GM21786 (cell line): ENCODE results near the gene CACNG7.
"Not testable (repeated sequence)": the region's sequence is repeated elsewhere in the genome, so short reads cannot be mapped to it uniquely, and the experiment has no call there.

Source experiments
- ATAC-seq: cut with Tn5 transposase; IDR thresholded peaks from one replicate; pipeline ENCODE4 v1.9.1; 2021; ENCODE audit not compliant: unreplicated experiment

The CACNG7 gene, protein sequence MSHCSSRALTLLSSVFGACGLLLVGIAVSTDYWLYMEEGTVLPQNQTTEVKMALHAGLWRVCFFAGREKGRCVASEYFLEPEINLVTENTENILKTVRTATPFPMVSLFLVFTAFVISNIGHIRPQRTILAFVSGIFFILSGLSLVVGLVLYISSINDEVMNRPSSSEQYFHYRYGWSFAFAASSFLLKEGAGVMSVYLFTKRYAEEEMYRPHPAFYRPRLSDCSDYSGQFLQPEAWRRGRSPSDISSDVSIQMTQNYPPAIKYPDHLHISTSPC

DNA sequence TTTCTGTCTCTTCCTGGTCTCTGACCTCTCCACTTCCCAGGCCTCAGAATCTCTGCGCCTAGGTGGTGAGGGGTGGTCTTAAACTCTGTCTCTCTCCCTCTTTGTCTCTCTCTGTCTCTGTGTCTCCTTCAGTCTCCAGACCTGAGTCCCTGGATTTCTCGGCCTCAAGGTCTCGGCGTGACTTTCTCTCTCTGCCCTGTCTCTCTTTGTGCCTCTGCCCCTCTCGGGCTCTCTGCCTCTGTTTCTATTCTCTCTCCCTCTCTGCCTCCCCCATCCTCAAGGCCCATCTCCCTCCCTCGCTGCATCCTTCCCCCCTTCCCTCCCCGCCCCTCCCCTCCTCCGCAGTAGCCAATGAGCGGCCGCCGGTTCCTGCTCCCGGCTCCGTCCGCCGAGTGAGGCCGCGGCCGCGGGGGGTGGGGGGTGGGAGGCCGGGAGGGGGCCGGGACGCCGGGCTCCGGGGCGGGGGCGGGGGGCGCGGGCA is at the start of gene CACNG7:
CACNG7 (plus strand) TSS at position 344 of the 481 bp plus-strand sequence. CDS start 3,554 bp downstream, outside the sequence.
- ATAC-seq = no peak

DNA sequence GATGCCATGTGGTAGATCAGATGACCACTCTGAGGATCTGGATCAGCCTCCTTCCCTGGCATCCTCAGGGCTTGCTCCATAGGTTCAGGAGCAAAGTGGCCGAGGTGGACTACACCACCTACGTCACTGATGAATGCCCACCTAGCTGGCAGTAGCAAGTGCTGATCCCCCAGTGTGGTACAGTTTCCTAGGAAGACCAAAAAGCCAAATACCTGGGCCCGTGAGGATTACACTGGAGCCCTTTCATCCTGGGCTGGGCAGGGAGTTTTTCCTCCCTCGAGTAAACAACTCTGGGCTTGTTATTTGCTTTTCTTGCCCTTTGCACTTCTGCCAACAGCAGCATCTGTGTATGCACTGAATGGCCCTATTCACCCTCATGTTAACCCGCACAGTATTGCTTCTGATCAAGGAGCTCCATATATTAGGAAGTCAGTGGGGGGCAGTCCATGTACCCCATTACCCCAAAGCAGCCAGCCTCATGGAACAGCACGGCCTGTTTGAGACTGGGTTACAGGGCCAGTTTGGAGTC is 44.7 kb upstream of the CACNG7 start:
- ATAC-seq = no peak

DNA sequence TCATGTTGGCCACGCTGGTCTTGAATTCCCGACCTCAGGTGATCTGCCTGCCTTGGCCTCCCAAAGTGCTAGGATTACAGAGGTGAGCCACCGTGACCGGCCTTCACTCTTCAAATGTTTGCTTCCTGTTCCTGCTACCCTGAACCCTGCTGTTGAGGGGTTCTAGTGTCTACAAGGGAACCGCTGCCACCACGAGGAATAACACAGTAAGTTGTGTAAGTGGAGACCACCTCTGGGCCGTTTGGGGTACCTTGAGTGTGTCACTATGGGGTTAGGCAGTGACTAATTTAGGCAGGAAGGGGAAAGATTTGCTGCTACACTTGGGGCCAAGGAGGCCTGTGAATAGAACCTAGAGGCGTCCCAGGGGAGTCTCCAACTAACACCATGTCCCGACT is 43.6 kb upstream of the CACNG7 start:
- no peak for ATAC-seq

DNA sequence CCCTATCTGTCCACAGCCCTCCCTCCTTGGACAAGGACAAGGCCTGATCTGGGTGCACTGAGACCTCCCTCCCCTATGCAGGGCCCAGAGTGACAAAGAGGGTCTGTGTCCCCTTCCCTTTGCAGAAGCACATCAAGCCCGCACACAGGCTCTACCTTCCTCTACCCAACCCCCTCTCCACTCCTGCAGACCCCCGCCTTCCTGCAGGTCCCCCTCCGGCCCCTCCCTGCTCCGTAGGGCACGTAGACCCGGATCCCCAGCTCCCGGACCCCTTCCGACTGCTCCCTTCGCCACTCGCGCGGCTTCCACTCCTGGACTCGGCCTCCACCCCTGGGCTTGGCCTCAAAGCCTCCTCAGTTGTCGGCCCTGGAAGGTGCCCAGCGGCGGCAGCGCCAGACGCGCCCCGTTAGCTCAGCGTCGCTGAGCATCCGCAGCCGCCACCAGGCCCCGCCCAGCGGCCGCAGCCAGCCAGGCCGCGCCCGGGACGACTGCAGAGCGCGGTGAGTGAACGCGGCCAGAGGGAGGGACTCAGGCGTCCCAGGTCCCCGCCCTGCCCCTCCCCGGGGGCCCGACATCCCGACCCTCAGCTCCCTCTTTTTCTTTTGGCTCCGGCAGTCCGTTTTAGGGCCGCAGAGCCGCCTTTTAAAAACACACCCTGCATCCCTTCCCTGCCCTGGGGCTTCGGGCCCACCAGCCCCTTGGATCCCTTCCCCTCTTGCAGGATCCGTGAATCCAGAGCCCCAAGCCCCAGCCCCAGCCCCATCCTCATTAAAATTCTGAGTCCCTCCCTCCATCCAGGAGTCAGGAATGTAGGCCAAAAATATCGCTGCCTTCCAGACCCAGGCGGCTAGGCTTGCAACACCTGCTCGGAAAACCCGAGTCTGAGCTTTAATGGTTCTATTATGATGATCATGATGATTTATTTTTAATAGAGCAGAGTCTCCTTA is 42.9 kb upstream of the CACNG7 start:
- ATAC-seq = no peak

DNA sequence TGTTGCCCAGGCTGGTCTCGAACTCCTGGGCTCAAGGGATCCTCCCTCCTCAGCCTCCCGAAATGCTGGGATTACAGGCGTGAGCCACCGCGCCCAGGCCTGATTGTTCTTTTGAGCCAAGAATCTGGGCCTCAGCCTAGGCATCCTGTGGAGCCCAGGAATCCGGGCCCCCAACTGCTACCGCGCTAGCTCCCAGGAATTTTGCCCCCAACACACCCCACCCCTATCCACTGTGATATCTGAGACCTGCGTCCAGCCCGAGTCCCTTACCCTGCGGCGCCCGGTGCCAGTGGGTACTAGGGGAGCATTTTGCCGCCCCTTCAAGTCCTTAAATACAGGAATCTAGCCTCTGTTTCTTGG is 42.2 kb upstream of the CACNG7 start:
- no peak for ATAC-seq

DNA sequence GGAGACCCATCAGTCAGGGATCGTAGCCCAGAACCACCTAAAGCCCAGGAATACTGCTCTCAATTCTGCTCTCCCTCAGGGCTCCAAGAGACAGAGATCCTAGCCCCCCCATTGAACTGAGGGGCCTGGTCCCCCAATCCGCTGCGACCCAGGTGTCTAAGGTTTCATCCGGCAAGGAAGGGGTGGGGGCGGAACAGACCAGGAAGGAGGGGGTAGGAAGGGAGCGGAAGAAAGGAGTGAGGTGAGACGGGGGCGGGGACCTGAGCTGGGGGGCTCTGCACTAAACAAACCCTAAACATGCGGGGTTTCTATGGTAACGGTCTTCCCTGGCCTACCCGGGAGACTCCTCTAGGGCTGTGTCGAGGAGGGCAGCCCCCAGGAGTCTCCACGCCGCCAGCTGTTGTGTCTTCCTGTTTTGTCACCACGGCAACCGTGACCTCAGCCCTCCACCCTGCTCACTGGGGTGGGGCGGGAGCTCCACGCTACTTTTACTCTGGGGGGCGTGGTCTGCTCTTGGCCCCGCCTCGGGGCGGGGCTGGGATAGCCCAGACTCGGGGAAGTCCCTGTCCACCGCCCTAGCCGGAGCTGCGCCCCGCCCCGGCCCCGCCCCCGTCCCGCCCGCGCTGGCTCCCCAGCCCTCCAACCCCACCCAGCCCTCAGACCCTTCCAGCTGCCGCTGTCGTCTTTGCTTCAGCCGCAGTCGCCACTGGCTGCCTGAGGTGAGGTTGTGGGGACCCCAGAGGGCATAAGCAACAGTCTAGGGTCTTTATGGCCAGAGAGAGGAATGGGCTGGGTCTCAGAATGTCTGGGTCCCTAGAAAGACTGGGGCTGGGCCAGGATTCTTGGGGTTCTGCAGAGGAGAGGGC is 41.6 kb upstream of the CACNG7 start, which contains the start of gene MYADM:
MYADM (plus strand) TSS at position 659 of the 866 bp plus-strand sequence. CDS start 5,647 bp downstream, outside the sequence.
- ATAC-seq = peak; percentile 77

DNA sequence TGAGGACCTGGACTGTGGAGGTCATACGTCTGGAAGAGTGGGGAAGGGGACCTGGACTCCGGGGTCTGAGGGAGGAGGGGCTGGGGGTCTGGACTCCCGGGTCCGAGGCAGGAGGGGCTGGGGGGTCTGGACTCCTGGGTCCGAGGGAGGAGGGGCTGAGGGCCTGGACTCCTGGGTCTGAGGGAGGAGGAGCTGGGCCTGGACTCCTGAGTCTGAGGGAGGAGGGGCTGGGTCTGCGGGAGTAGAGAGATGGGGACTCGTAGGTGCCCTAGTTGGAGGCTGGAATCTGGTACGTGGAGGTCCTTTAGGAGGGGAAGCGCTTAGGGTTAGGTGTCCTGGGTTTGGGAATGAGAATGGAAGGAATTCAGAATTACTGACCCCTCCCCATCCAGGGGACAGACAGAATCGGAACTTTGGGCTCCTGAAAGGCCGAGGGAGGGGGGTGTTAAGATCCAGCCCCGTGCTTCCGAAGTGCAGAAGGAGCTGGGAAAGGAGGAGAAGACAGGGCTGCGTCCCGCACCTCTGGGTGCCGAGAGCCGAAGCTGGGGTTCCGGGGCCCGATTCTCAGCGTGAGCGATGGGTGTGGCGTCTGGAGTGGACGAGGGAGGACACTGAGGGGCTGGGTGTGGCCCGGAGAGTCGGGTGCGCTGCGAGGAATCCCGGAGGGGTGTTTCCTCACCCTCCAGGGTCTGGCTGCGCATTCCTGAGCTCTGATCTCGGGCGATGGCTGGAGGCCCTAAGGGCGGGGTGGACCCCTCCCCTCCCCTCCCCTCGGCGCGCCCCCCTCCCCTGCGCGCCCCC is 40.8 kb upstream of the CACNG7 start:
- ATAC-seq = no peak

DNA sequence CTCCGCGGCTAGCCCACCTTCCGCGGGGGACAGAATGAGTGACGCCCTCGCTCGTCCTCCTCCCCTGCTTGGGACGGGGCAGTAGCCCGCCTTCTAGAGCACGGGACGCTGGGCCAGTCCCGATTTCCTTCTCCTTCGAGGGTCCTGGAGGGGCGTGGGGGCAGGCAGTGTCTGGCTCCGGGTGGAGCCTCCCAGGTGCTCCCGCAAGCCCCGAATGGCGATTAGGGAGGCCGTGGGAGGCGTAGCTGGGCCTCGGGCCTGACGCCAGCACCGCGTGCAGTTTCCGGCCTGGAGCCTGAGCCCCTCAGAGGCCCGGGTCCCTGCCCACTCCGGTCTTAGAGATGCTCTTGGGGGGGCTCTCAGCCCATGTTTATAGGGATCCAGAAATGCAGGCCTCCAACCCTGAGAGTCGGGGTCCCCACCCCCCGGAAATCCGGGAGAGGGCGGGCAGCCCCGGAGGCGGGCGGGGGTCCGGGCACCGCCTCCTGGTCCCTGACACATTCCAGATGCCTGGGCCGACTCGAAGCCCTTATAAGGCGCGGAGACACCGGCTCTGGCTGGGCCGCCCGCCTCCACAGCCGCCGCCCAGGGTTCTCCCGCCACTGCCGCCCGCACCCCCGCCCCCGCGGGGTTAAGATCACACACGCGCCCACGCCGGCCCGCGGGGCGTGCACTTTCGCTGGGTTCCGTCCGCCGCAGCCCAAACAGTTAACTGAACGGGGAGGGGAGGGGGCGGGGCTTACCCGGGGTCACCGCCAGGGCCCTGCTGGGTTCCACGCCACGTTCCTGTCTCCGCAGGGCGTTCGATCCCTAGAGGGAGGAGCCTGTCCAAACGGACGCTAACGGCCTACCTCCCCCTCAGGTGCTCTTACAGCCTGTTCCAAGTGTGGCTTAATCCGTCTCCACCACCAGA is 39.9 kb upstream of the CACNG7 start:
- ATAC-seq = peak; percentile 30

DNA sequence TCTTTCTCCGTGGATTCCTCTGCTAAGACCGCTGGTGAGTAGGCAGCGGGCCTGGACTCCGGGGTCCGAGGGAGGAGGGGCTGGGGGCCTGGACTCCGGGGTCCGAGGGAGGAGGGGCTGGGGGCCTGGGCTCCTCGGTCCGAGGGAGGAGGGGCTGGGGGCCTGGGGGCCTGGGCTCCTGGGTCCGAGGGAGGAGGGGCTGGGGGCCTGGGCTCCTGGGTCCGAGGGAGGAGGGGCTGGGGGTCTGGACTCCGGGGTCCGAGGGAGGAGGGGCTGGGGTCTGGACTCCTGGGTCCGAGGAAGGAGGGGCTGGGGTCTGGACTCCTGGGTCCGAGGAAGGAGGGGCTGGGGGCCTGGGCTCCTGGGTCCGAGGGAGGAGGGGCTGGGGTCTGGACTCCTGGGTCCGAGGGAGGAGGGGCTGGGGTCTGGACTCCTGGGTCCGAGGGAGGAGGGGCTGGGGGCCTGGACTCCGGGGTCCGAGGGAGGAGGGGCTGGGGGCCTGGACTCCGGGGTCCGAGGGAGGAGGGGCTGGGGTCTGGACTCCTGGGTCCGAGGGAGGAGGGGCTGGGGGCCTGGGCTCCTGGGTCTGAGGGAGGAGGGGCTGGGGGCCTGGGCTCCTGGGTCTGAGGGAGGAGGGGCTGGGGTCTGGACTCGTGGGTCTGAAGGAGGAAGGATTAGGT is 39.1 kb upstream of the CACNG7 start:
- not testable (repeated sequence) for ATAC-seq

DNA sequence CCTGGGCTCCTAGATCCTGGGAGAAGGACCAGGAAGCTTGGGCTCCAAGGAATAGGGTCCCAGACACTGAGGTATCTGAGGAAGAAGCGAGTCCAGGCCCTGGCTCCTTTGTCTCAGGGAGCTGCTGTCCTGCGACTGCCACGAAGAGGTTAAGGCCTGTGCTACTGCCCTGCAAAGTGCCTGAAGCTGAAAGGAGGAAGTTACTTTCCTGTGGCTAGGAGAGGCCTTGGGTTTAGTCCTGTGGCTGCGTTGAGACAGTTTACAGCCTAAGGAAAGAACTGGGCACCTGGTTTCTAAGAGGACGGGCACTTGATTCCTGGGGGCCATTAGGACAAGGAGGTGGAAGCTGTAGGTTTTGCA is 38.6 kb upstream of the CACNG7 start:
- no peak for ATAC-seq

DNA sequence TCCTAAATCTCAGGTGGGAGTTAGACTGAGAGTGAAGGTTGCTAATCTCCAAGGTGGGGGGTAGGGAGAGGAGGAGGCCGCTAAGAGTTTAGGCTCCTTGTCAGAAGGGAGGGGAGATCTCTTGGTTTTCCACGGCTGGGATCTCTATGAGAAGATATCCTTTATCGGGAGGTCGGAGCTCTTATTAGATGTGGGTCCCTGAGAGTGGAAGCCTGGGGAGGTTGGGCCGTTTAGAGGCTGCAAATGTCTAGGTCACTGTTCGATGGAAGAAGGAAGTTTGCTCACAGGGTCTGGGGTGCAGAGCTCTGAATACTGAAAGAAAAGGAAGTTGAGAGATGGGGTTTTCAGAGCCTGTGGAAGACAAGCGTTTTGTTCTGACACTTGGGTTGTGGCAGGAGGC is 37.6 kb upstream of the CACNG7 start:
- ATAC-seq = no peak

DNA sequence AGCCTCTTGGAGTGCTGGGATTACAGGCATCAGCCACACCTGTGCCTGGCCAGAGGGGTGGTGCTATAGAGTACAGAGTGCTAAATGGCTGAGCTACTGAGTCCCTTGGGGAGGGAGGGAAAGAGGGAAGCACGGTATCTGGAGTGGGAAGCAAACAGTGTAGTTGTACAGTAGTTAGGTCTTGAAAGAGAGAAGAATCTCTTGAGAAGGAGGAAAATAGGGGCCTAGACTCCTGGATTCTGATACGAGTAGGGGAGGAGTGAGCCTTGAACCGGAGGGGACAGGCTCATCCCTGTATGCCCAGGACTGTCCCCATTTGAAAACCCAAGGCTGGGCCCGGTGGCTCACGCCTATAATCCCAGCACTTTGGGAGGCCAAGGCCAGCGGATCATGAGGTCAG is 36.3 kb upstream of the CACNG7 start:
- no peak for ATAC-seq

DNA sequence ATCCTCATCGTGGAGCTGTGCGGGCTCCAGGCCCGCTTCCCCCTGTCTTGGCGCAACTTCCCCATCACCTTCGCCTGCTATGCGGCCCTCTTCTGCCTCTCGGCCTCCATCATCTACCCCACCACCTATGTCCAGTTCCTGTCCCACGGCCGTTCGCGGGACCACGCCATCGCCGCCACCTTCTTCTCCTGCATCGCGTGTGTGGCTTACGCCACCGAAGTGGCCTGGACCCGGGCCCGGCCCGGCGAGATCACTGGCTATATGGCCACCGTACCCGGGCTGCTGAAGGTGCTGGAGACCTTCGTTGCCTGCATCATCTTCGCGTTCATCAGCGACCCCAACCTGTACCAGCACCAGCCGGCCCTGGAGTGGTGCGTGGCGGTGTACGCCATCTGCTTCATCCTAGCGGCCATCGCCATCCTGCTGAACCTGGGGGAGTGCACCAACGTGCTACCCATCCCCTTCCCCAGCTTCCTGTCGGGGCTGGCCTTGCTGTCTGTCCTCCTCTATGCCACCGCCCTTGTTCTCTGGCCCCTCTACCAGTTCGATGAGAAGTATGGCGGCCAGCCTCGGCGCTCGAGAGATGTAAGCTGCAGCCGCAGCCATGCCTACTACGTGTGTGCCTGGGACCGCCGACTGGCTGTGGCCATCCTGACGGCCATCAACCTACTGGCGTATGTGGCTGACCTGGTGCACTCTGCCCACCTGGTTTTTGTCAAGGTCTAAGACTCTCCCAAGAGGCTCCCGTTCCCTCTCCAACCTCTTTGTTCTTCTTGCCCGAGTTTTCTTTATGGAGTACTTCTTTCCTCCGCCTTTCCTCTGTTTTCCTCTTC is 35.1 kb upstream of the CACNG7 start:
- ATAC-seq = no peak

DNA sequence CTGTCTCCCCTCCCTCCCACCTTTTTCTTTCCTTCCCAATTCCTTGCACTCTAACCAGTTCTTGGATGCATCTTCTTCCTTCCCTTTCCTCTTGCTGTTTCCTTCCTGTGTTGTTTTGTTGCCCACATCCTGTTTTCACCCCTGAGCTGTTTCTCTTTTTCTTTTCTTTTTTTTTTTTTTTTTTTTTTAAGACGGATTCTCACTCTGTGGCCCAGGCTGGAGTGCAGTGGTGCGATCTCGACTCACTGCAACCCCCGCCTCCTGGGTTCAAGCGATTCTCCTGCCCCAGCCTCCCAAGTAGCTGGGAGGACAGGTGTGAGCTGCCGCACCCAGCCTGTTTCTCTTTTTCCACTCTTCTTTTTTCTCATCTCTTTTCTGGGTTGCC is 34.5 kb upstream of the CACNG7 start:
- ATAC-seq = no peak

DNA sequence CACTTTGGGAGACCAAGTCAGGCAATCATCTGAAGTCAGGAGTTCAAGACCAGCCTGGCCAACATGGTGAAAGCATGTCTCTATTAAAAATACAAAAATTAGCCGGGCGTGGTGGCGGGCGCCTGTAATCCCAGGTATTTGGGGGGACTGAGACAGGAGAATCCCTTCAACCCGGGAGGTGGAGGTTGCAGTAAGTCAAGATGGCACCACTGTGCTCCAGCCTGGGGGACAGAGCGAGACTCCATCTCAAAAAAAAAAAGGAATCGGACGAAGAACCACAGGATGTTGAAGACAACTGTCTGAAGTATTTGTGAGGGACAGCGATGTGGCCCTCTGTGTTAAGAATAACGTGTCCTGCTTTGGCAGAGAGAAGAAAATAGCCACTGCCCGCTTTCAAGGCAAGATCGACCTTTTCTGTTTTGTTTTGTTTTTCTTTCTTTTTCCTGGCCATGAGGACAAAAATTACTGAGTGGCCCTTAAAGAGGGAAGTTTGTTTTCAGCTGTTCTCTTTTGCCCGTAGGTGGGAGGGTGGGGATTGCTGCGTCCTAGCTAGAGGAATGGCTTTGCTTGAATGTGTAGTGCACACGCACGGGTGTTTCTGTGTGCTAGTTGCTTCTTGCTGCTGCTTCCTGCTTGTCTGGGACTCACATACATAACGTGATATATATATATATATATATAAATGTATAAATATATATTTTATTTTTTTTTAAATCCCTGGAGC is 33.3 kb upstream of the CACNG7 start:
- no peak for ATAC-seq

DNA sequence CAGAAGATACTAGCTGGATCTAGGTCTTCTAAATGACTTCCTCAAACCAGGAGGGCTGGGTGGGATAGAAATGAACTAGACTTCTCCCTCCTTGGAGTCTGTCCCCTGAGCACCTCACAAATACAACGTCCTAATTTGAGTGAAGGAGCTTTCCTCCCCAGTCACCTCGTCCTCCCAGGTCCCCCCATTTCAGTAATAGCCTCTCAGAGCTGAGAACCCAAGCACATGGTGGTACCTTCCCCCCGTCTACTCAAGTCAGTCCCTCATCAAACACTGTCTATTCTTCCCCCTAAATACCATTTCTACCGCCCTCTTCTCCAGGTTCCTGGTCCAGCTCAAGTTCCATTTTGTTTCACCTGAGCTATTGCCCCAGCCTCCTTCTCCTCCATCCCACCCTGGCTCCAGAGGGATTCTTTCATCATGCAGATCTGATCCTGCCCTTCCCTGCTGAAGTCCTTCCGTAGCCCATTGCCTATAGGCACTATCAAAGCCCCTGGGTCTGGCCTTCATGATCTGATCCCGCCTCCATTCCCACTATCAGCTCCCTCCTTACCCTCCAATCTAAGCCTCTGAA is 32.3 kb upstream of the CACNG7 start:
- ATAC-seq = no peak

DNA sequence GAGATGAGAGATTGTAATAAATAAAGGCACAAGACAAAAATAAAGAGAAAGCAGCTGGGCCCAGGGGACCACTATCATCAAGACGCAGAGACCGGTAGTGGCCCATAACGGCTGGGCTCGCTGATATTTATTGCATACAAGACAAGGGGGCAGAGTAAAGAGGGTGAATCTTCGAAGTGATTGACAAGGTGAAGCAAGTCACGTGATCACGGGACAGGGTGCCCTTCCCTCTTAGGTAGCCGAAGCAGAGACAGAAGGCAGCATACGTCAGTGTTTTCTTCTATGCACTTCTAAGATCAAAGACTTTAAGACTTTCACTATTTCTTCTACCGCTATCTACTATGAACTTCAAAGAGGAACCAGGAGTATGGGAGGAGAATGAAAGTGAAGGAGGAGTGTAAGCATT is 31.7 kb upstream of the CACNG7 start:
- no peak for ATAC-seq
